Measurements from ENCODE around the gene TSPO. TPM values are rescaled to one million over a fixed set of nuclear protein-coding genes. Genes with fewer than 3 reads are reported as not detected.

TSPO gene
- total RNA-seq, 1 donor = 222 TPM

DNA sequence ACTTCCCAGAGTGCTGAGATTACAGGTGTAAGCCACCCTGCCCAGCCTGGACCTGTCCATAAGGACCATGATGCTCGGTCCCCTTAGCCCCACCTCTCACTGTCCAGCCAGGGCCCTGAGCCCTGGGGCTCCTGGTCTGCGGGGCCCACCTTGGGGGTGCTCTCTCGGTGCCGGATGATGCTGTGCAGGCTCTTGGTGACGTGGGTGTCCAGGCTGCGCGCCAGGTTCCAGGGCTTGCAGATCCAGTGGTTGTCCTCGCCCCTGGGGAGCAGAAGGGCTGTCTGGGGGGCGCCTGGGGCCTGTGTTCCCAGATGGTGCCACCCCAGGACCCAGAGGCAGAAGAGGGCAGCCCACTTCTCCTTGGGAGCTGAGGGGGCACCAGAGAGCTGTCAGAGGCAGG lies 22.2 kb downstream of the TSPO start:
- DNase-seq (ENCODE audit: low read depth) = no peak
- TF ChIP-seq, protein P1, sequence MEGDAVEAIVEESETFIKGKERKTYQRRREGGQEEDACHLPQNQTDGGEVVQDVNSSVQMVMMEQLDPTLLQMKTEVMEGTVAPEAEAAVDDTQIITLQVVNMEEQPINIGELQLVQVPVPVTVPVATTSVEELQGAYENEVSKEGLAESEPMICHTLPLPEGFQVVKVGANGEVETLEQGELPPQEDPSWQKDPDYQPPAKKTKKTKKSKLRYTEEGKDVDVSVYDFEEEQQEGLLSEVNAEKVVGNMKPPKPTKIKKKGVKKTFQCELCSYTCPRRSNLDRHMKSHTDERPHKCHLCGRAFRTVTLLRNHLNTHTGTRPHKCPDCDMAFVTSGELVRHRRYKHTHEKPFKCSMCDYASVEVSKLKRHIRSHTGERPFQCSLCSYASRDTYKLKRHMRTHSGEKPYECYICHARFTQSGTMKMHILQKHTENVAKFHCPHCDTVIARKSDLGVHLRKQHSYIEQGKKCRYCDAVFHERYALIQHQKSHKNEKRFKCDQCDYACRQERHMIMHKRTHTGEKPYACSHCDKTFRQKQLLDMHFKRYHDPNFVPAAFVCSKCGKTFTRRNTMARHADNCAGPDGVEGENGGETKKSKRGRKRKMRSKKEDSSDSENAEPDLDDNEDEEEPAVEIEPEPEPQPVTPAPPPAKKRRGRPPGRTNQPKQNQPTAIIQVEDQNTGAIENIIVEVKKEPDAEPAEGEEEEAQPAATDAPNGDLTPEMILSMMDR (IDR thresholded peaks at IDR 0.05; ENCODE audit: insufficient read depth, low read length) = no peak
- no peak overlapping the region for H3K4me3 ChIP-seq (ENCODE audit: low read depth, low read length)

DNA sequence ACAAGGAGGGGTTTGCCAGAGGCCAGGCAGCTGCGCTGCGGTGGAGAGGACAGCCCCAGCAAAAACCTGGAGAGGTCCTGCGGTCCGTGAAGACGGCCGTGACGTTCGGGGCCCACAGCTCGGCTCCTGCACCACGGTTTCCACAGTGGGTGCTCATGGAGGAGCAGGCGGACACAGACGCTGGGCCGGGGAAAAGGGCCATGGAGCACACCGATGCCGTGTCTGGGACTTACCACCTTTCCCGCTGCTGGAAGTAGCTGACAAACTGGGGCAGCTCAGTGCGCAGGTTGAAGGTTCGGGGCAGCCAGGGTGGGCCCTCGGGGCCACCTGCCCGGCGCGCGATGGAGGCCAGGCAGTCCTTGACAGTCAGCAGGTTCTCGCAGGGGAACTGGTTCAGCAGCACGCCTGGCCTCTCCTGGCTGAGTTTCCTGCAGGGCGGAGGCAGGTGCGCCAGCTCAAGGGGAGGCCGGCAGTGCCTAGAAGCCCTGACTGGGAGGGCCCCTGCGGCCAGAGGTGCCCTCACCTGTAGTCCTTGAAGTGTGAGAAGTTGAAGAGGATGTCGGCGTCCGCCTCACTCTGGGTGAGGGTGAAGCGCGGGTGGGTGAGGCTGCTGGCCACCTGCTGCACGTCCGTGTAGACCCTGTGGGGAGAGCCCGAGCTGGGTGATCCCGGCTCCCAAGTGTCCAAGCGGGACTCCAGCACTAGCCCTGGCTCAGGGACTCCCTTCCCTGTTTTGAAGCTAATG lies 22.8 kb downstream of the TSPO start:
- TF ChIP-seq, protein P1 (IDR thresholded peaks at IDR 0.05; ENCODE audit: insufficient read depth, low read length) = no peak
- no peak overlapping the region for H3K4me3 ChIP-seq (ENCODE audit: low read depth, low read length)
- DNase-seq (ENCODE audit: low read depth) = no peak

DNA sequence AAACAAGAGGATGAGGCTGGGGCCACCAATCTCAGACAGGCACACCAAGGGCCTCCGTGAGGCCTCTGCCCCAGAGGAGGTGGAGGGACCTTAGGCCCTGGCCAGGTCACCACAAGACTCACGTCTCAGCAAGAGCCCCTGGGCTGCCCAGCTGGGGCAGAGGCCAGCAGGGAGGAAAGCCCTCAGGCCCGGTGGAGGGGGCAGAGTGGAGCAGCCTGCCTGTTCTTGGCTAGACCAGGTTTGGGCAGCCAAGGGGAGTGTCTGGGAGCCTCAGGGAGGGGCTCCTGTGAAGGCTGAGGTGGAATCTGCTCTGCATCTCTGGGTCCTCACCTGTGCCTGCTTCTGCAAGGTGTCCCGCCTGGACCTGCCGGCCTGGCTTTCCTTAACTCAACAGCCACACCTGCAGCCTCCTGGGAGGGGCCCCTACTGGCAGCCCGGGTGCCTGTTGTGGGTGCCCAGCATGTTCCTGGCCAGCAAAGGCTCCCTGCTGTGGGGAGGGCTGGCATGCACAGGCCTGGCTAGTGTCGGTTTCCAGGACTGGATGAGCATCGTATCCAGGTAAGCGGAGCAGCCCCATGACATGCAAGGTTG lies 23.7 kb downstream of the TSPO start:
- DNase-seq (ENCODE audit: low read depth) = no peak
- H3K4me3 ChIP-seq (ENCODE audit: low read depth, low read length) = no peak overlapping the region
- TF ChIP-seq, protein P1 (IDR thresholded peaks at IDR 0.05; ENCODE audit: insufficient read depth, low read length) = no peak

DNA sequence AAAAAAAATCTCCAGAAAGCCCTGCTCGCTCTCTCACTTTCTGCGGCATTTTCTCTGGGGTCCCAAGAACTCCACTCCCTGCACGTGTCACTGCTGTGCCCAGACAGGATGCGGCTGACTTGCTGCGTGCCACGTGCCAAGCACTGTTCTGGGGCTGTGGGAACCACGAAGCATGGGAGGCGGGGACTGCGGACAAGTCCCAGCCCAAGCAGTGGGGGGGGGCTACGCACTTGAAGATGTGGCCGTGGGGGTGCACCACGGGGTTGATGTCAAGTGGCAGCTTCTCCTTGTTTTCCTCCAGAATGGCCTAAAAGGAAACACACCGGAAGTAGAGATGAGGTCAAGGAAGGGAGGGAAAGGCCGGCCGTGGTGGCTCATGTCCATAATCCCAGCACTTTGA lies 24.7 kb downstream of the TSPO start:
- no peak for DNase-seq (ENCODE audit: low read depth)
- TF ChIP-seq, protein P1 (IDR thresholded peaks at IDR 0.05; ENCODE audit: insufficient read depth, low read length) = no peak
- no peak overlapping the region for H3K4me3 ChIP-seq (ENCODE audit: low read depth, low read length)

DNA sequence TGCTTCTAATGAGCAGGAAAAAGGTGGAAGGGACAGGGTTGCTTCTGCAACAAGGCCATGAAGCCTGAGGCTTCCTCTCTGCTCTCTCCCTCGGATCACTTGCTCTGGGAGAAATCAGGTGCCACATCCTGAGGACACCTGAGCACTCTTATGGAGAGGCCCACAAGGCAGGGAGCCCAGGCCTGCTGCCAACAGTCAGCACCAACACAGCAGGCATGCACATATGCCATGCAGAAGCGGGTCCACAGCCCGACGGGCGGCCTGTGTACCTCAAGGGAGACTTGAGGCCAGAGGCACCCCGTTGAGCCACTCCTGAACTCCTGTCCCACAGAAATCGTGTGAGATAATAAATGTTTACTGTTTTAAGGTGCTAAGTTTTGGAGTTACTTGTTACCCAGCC lies 26.1 kb downstream of the TSPO start:
- TF ChIP-seq, protein P1 (IDR thresholded peaks at IDR 0.05; ENCODE audit: insufficient read depth, low read length) = no peak
- no peak for DNase-seq (ENCODE audit: low read depth)
- H3K4me3 ChIP-seq (ENCODE audit: low read depth, low read length) = no peak overlapping the region

DNA sequence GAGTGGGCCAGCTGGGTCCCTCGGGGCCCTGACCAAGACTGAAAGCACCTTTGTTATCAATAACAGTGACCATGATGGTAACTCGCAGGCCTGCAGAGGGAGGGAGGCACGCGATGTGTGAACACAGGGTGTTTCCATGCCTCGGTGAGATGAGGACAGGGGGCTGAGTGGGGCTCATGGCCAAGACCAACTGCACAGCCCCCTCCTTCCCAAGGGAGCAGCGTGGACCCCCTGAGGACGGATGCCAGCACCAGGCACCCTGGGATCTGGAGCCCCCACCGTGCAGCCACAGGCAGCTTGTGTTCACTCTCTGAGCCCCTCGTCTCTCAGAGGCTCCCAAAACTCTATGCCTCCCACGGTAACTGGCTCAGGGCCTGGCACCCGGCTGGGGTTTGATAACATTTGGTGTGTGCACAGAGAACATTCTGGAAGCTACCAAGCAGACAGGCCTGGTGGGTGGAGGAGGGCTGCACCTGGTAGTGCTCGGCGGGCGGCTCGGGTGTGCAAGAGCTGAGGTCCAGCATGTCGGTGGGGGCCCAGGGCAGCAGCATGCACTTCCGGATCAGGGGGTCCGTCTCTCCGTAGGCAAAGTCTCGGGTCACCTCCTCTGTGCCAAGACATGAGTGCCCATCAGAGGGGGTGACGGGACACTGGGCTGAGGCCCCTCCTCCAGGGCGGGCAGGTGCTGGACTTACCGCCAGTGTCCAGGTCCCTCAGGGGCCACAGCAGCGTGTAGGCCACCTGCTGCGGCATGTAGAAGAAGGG lies 28.0 kb downstream of the TSPO start:
- DNase-seq (ENCODE audit: low read depth) = no peak
- H3K4me3 ChIP-seq (ENCODE audit: low read depth, low read length) = no peak overlapping the region
- TF ChIP-seq, protein P1 (IDR thresholded peaks at IDR 0.05; ENCODE audit: insufficient read depth, low read length) = no peak

Measured in fibroblast of the aortic adventitia (primary cell).